Natural killer cell (primary cell): ENCODE measurements around the gene MGMT. TPM values are rescaled to one million over a fixed set of nuclear protein-coding genes. Genes with fewer than 3 reads are reported as not detected.

Source experiments
- ATAC-seq, 3 donors: fragments of 150-1000 bp in 2 of 3; fragments of 200-7000 bp in 1 of 3; cut with Tn5 transposase; 1 replicate in 1 of 3; 2 replicates in 2 of 3; pipeline ENCODE4 v1.10.0; 2021; ENCODE audit warnings: mild to moderate bottlenecking in 2 of 3, moderate library complexity in 2 of 3
- DNase-seq, 2 donors: peaks; one replicate each; pipeline versions ENCODE4 v3.0.0 to v3.0.0-alpha.2; 2013 to 2021; ENCODE audit warnings: mixed read lengths in 1 of 2
- H3K27ac ChIP-seq: one replicate; pipeline ENCODE4 v1.5.1; 2013; ENCODE audit warnings: mild to moderate bottlenecking, low read length
- H3K27me3 ChIP-seq: one replicate; pipeline ENCODE4 v1.6.1; 2013; ENCODE audit warnings: low read length; ENCODE audit not compliant: control insufficient read depth, insufficient read depth
- H3K36me3 ChIP-seq: one replicate; pipeline ENCODE4 v1.6.1; 2013; ENCODE audit warnings: low read length; ENCODE audit not compliant: control insufficient read depth, insufficient read depth
- H3K4me1 ChIP-seq: one replicate; pipeline ENCODE4 v1.6.1; 2013; ENCODE audit warnings: low read length; ENCODE audit not compliant: control insufficient read depth, insufficient read depth
- H3K4me3 ChIP-seq: one replicate; pipeline ENCODE4 v1.5.1; 2013; ENCODE audit warnings: low read length
- H3K9me3 ChIP-seq: one replicate; pipeline ENCODE4 v1.6.1; 2013; ENCODE audit warnings: low read length; ENCODE audit not compliant: control insufficient read depth, insufficient read depth
- H3K27ac Mint-ChIP-seq, 2 donors: one replicate each; pipeline ENCODE4 v1.8.0; 2022; ENCODE audit warnings: mild to moderate bottlenecking in 2 of 2, mixed read lengths in 2 of 2, moderate library complexity in 1 of 2
- H3K27me3 Mint-ChIP-seq, 2 donors: one replicate each; pipeline ENCODE4 v1.8.0; 2022; ENCODE audit warnings: low read depth in 2 of 2, mixed read lengths in 2 of 2
- H3K36me3 Mint-ChIP-seq: one replicate; pipeline ENCODE4 v1.8.0; 2022; ENCODE audit warnings: mixed read lengths
- H3K4me1 Mint-ChIP-seq, 2 donors: one replicate each; pipeline ENCODE4 v1.8.0; 2022; ENCODE audit warnings: mixed read lengths in 2 of 2
- H3K4me3 Mint-ChIP-seq: one replicate; pipeline ENCODE4 v1.8.0; 2022; ENCODE audit warnings: mild to moderate bottlenecking, moderate library complexity, mixed read lengths
- H3K9me3 Mint-ChIP-seq, 2 donors: one replicate each; pipeline ENCODE4 v1.8.0; 2022; ENCODE audit warnings: mixed read lengths in 2 of 2
- CTCF ChIP-seq: fragments of 200-600 bp; IDR thresholded peaks from one replicate; pipeline ENCODE4 v1.8.0; 2022; ENCODE audit warnings: antibody characterized with exemption
- WGBS: methylation state at CpG from one replicate; pipeline ENCODE4 v1.1.7; 2013; ENCODE audit warnings: missing lambda C conversion rate; ENCODE audit not compliant: insufficient coverage; 5-methylcytosine and 5-hydroxymethylcytosine counted together
- intact Hi-C: fragments of 100-400 bp; cut with micrococcal nuclease; formaldehyde crosslinking; loops from one replicate; pipeline ENCODE4 v1.14.2; 2022
- total RNA-seq, 4 donors: library from RNA; stranded (reverse); fragments of 120-200 nt in 1 of 4; gene quantifications; one replicate each; pipeline versions ENCODE4 v1.2.3 to v1.2.4, GENCODE V29; 2013 to 2022

The MGMT gene
- total RNA-seq, 3 donors from 2014 or later (not counting 1 experiment from before 2014, with no cell fraction given), result 16.5 to 19.7 (median 18.8) TPM

DNA sequence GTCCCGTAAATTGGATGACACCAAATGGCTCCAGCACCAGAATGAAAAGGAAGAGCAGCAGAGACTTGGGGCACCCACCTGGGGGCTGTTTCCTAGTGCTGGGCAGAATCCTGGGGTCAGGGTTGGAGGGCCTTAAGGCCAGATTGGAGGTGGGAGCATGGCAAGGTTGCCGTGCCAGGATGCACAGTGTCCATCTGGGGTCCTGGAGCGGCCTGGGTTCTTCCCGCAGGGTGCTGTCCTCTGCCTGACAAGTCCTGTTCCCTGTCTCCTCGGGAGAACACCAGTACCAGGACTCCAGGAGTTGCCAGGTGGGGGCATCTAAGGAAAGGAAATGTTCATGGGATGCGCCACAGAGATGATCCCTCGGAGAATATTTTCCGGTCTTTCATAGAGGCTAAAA is 42.8 kb downstream of the MGMT start:
- Mint-ChIP-seq H3K27me3 (no peaks in the 10 kb centered on the region), H3K4me3 (no peak overlapping the region), H3K27ac (no peak overlapping the region), H3K4me1 (peaks cover 34 to 45% of the 10 kb centered on the region in 2 donors), H3K9me3 (no peaks in the 10 kb centered on the region), H3K36me3 (no peaks in the 10 kb centered on the region)
- no peaks in the 10 kb centered on the region for H3K36me3 ChIP-seq
- DNase-seq (no peak), ATAC-seq (no peak)
- intact Hi-C loops, result no loop called here
- TF ChIP-seq CTCF, result no peak
- 78% methylated on average over 8 of the region's 8 CpGs for WGBS
- H3K4me1 ChIP-seq, result peaks cover 24% of the 10 kb centered on the region
- H3K27me3 ChIP-seq, result no peaks in the 10 kb centered on the region
- no peak overlapping the region for H3K27ac ChIP-seq
- H3K9me3 ChIP-seq, result peaks cover 10% of the 10 kb centered on the region
- no peak overlapping the region for H3K4me3 ChIP-seq

GRCh38 chr10:129511086-129511485 is 44.0 kb downstream of the MGMT start:
- intact Hi-C loops, result no loop called here
- WGBS, result 76% methylated on average over 13 of the region's 13 CpGs
- Mint-ChIP-seq H3K27me3 (no peaks in the 10 kb centered on the region), H3K27ac (no peak overlapping the region), H3K4me3 (no peak overlapping the region), H3K9me3 (no peaks in the 10 kb centered on the region), H3K4me1 (peaks cover 33 to 47% of the 10 kb centered on the region in 2 donors), H3K36me3 (no peaks in the 10 kb centered on the region)
- Histone ChIP-seq H3K9me3 (peaks cover 9% of the 10 kb centered on the region), H3K27me3 (no peaks in the 10 kb centered on the region), H3K36me3 (no peaks in the 10 kb centered on the region), H3K4me3 (no peak overlapping the region), H3K27ac (no peak overlapping the region), H3K4me1 (peaks cover 24% of the 10 kb centered on the region)
- no peak for TF ChIP-seq CTCF
- no peak for ATAC-seq
- no peak for DNase-seq

GRCh38 chr10:129511758-129512157 is 44.7 kb downstream of the MGMT start:
- Mint-ChIP-seq H3K4me3 (no peak overlapping the region), H3K27me3 (no peaks in the 10 kb centered on the region), H3K27ac (no peak overlapping the region), H3K9me3 (no peaks in the 10 kb centered on the region), H3K4me1 (peaks cover 36 to 45% of the 10 kb centered on the region in 2 donors), H3K36me3 (no peaks in the 10 kb centered on the region)
- Histone ChIP-seq H3K27ac (no peak overlapping the region), H3K4me3 (no peak overlapping the region), H3K36me3 (no peaks in the 10 kb centered on the region), H3K27me3 (no peaks in the 10 kb centered on the region), H3K9me3 (peaks cover 5% of the 10 kb centered on the region), H3K4me1 (peaks cover 23% of the 10 kb centered on the region)
- DNase-seq, result no peak
- intact Hi-C loops, result no loop called here
- ATAC-seq, result no peak
- no peak for TF ChIP-seq CTCF
- WGBS, result 91% methylated on average over 12 of the region's 12 CpGs

DNA sequence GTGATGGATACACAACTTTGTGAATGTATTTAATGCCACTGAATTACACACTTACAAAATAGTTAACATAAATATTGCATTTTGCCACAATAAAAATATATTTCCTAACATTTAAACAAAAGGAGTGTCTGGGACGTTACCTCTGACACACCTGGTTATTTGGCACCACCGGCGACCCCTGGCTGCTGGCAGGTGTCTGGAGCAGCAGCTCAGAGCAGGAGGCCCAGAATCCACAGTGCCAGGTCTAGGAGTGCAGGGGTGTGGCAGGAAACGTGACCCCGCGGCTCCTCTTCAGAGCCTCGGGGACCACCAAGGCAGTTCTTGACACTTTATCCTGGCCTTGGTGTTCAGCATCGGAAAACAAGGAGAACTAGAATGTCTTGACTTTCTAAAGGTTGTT is 46.3 kb downstream of the MGMT start:
- Mint-ChIP-seq H3K9me3 (no peaks in the 10 kb centered on the region), H3K27ac (no peak overlapping the region), H3K4me3 (no peak overlapping the region), H3K36me3 (no peaks in the 10 kb centered on the region), H3K4me1 (peaks cover 46 to 52% of the 10 kb centered on the region in 2 donors), H3K27me3 (no peaks in the 10 kb centered on the region)
- no peak for TF ChIP-seq CTCF
- 86% methylated on average over 8 of the region's 8 CpGs for WGBS
- Histone ChIP-seq H3K9me3 (no peaks in the 10 kb centered on the region), H3K4me3 (no peak overlapping the region), H3K4me1 (peaks cover 37% of the 10 kb centered on the region), H3K27ac (no peak overlapping the region), H3K36me3 (no peaks in the 10 kb centered on the region), H3K27me3 (no peaks in the 10 kb centered on the region)
- DNase-seq, result no peak
- intact Hi-C loops, result no loop called here
- no peak for ATAC-seq
